Stimulated activated naive CD8-positive, alpha-beta T cell treated with anti-CD3 and anti-CD28 coated beads, Interleukin-15, Interleukin-2, amounts not matched to agents 100 U/mL and 50 U/mL, for 24 hours (primary cell): ENCODE measurements around the gene TP53TG5.

Experiments
- ATAC-seq: fragments of 150-1000 bp; cut with Tn5 transposase; one replicate; pipeline ENCODE4 v1.10.0; 2021
- DNase-seq: peaks from one replicate; pipeline ENCODE4 v3.0.0; 2021

TP53TG5 gene

DNA sequence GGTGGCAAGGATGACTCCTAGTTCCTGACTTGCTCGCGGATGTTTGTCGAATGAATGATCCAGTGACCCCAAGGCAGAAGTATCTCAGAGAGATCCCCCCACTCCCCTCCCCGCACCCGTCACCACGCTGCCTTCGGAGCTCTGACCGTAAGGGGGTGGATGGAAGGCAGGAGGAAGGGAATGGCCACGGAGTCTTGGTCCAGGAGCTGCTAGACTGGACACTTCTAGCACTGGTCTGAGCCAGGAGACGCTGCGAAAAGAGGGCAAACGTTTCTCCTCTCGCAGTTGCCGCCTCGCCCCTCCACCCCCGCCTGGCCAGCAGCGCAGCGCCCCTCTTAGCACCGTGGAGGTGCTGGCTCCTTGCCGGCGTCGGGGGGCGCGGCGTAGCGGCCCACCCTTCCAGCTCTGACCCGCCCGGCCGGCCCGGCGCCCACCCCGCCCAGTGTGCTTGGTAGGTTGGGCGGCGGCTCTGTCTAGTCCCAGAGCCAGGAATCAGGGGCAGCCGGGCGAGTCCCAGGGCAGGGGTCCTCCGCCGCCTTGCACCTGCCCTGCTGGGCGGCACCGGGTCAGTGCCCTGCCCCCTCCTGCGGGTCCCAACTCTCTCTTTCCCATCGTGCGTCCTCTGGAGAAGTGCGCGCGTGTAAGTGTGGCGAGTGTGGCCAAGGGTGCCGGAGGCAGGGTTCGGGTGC lies 27.6 kb upstream of the TP53TG5 start:
- DNase-seq: peak; percentile 19
- ATAC-seq: peak; percentile 42

DNA sequence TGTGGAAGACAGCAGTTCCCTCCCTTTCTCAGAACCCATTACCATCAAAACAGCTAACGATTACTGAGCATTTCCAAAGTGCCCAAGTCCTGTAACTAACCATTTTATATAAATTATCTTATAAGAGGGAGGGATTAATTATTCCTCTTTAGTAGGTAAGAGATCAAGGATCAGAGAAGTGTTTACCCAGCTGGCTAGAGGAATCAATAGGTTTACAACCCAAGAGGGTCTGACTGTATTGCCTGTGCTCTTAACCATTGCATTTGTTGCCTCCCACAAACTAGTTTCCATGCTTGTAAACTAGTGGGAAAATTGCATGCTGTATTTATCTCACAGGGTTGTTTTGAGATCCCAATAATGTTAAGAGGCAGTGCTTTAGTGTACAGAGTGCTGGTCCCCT lies 26.3 kb upstream of the TP53TG5 start:
- DNase-seq (no peak), ATAC-seq (no peak)

DNA sequence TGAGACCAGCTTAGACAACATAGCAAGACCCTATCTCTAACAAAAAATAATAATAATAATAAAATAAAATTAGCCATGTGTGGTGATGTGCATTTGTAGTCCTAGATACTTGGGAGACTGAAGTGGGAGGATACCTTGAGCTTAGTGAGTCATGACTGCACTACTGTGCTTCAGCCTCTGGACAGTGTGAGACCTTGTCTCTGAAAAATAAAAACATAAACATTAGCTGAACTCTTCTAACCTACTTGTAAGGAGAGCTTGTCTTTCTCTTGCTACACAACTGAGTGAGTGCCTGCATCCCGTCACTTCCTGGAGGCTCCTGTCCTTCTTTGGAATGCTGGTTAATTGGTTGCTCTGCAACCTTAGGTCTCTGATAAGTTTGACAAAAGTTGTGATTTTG lies 24.8 kb upstream of the TP53TG5 start:
- no peak for DNase-seq
- ATAC-seq: no peak

DNA sequence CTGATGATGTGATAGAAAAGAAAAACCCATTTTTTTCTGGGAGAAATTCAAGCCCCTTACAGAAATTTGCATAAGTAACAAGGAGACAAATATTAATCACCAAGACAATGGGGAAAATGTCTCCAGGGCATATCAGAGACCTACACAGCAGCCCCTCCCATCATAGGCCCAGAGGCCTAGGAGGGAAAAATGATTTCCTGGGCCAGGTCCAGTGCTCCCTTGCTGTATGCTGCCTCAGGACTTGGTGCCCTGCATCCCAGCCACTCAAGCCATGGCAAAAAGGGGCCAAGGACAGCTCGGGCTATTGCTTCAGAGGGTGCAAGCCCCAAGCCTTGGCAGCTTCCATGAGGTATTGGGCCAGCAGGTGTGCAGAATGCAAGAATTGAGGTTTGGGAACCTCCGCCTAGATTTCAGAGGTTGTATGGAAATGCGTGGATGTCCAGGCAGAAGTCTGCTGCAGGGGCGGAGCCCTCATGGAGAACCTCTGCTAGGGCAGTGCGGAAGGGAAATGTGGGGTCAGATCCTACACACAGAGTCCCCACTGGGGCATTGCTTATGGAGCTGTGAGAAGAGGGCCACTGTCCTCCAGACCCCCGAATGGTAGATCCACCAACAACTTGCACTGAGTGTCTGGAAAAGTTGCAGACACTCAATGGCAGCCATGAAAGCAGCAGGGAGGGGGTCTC lies 22.4 kb upstream of the TP53TG5 start:
- DNase-seq: no peak
- ATAC-seq: no peak

DNA sequence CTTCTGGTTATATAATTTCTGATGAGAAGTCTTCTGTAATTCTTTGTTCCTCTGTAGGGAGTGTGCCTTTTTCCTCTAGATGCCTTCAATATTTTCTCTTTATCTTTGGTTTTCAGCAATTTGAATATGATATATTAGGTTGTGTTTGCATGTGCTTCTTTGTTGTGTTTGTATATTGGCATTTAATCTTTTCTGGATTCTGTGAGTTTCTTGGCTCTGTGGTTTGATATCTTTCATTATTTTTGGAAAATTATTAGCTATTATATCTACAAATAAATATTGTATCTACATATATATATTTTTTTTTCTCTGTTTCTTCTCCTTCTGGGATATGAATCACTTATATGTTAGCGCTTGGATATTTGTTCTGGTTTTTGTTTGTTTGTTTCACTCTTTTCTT lies 20.9 kb upstream of the TP53TG5 start:
- DNase-seq (no peak), ATAC-seq (no peak)

DNA sequence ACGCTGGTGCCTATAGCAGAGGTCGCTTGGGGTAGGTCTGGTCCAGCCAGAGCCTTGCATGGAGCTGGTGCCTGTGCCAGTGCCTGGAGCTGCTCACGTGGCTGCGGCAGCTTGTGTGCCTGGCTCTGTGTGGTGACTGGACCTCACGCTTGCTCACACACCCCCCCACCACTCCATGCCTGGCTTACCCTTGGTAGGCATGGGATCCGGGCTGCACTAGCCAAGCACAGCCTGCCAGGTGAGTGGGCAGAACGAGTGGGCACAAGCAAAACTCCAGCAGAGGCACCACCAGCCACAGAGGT lies 16.9 kb upstream of the TP53TG5 start:
- ATAC-seq: no peak

DNA sequence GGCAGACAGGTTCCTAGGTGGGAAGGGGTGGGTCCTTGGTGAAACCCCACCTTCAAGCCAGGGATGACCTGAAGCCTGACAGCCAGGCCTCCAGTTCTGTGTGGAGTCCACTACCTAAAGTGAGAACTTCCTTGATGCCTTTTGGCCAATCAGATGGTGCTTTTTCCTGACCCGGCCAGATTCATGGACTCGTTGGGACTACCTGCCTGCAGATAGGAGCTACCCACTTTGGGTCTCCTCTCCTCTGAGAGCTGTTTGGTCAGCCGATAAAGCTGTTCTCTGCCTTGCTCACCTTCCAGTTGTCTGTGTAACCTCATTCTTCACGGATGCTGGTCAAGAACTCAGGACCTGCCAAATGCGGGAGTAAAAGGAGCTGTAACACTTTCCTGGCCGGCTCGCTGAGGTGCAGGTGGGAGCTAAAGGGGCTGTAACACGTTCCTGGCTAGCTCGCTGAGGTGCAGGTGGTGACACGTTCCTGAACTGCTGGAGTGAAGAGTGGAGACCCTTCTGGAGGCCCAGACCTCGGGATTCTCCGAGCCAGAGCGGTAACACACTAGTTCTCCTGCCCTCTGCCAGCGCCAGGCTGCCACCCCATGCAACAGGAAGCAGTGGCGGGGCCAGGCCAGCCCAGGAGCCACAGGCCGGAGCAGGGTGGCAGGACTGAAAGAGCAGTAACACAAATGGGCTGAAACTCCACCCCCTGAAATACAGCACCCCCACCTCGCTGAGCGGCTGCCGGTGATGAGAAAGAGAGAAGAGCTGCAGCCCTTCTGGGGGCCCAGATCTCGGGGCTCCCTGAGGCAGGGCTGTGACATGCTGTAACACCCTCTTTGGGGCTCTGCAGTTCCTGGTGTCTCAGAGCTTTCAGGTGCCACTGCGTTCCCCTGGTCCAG lies 16.3 kb upstream of the TP53TG5 start:
- DNase-seq (no peak), ATAC-seq (no peak)

More for the DNA sequence above, 16.9 kb upstream of the TP53TG5 start:
- DNase-seq: no peak

DNA sequence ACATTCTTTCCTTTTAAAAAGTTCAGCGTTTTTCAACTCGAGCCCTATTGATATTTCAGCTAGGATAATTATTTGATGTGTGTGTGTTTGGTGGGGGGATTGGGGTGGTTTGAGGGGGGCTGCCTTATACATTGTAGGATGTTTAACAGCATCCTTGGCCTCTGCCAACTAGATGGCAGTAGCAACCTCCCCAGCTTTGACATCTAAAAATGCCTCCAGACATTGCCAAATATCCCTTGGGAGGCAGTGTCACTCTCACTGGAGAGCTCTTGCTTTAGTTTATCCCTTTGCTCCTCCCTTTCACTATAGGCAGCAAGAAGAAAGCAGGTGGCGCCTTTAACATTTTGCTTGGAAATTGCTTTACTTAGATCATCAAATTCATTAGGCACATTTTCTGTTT lies 14.6 kb upstream of the TP53TG5 start:
- no peak for ATAC-seq
- DNase-seq: no peak

DNA sequence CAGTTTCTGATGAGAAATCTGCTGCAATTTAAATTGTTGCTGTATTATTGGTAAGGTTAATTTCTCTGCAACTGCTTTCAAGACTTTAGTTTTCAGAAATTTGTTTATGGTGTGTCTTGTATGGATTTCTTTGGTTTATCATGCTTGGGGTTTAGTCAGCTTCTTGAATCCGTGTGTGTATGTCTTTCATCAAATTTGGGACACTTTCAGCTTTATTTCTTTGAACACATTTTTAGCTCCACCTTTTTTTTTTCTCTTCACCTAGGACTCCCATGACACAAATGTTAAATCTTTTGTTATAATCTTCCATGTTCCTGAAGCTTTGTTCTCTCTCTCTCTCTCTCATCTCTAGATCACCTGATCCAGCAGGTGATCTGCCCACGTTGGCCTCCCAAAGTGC lies 13.4 kb upstream of the TP53TG5 start:
- DNase-seq (no peak), ATAC-seq (no peak)

DNA sequence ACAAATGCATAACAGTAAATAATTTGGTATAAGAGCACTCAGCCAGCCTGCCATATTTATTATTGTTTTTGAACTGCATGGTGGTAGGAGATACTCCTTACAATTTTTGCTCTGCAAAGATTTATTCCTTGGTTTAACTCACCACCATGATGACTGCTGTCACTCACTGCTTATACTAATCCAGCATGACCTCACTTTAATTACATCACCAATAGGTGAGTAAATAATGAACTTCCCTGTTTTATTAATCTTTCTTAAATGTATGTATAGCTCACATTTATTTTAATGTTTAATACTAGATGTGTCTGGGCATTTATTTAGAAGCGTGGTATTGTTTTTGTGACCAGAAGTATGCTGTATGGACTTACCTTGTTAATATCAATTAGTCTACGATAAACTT lies 12.8 kb upstream of the TP53TG5 start:
- no peak for ATAC-seq

DNA sequence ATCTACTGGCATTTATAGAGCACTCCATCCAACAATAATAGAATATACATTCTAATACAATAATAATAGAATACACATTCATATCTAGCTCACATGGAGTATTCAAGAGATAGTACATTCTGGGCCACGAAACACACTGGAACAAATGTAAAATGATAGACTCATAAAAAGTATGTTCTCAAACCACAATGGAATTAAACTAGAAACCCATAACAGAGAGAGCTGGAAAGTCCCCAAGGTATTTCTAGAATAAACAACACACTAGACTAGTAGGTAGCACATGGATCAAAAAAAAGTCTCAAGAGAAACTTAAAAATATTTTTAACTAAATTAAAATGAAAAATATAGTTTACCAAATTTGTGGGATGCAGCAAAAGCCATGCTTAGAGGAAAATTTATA lies 9.1 kb upstream of the TP53TG5 start:
- DNase-seq (no peak), ATAC-seq (peak; percentile 77)

More for the DNA sequence above, 12.8 kb upstream of the TP53TG5 start:
- DNase-seq: no peak

DNA sequence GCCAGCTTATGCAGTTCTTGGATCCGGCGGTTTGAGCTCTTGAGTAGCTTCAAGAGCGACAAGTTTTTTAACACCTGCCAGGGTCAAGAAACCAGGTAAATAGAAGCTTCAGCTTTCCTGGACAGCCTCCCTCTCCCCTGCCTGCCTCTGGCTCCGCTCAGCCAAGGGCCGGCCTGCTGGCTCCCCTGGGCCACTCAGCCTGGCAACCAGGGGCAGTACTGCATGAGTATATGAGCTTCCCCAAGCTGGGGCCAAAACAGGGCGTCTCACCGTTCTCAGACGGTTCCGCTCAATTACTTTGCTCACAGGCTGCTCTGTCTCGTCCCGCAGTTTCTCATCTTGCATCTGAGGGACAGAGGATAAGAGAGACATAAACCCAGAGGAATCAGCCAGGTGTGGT lies 856 bp downstream of the TP53TG5 start:
- ATAC-seq: no peak
- no peak for DNase-seq

DNA sequence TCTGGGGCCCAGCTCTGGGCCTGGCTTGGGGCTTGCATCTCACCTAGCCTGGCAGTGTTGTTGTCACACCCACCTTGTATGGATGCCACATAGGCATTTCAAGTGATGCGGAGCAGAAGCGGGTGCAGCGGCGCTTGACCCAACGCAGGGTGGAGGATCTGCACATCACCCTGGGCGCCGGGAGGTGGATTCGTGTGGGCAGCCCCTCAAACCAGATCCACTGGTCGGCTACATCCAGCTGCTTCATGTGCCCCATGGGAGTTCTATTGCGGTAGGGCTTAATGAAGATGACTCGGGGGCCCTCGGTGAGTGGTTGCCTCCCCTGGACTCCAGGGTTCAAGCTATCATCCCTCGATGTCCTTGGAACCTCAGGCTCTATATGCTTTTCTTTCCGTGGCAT lies 3.2 kb downstream of the TP53TG5 start:
- ATAC-seq (no peak), DNase-seq (no peak)

DNA sequence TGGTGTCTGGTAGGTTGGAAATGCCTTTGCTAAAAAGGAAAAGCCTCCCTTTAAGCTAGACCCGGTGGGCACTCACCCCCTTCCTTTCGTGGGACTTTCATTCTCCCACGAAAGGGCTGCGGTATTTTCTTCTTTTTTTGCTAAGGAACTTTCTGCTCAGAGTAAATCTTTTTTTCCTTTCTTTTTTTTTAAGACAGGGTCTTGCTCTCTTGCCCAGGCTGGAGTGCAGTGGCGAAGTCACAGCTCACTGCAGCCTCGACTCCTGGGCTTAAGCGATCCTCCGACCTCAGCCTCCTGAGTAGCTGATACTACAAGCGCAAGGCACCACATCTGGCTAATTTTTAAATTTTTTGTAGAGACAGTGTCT lies 4.0 kb downstream of the TP53TG5 start:
- ATAC-seq (no peak), DNase-seq (no peak)

DNA sequence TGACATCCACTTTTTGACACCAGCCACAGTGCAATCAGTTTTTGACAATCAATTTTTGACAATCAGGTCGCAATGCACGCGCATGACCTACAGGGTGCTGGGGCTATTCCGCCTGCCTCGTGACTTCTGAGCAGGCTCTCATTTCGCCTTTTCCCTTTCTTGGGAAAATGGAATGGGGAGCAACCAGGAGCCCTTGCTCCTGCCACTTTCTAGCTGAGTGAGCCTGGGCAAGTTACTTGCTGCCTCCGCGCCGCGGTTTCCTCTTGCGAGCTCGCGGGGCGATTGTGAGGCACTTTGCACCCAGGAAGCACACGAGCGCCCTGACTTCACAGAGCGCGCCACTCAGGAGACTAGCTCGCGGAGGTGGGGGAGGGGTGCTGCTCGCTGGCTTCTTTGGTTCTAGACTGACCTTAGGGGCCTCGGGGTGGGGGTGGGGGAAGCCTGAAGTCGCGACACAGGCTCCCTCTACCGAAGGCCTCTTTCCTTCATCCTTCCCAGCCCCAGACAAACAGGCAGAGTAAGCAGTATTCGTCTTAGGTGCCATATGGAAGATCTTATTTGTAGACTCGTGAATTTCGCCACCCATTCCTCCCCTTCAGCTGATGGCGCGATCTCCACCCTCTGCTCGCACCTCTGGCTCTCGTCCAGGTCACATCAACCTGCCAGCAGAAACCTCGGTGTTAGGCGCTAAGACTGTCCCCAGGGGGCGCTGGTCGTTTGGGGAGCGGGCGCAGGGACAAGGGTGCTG lies 4.6 kb downstream of the TP53TG5 start:
- peak; percentile 96 for ATAC-seq

DNA sequence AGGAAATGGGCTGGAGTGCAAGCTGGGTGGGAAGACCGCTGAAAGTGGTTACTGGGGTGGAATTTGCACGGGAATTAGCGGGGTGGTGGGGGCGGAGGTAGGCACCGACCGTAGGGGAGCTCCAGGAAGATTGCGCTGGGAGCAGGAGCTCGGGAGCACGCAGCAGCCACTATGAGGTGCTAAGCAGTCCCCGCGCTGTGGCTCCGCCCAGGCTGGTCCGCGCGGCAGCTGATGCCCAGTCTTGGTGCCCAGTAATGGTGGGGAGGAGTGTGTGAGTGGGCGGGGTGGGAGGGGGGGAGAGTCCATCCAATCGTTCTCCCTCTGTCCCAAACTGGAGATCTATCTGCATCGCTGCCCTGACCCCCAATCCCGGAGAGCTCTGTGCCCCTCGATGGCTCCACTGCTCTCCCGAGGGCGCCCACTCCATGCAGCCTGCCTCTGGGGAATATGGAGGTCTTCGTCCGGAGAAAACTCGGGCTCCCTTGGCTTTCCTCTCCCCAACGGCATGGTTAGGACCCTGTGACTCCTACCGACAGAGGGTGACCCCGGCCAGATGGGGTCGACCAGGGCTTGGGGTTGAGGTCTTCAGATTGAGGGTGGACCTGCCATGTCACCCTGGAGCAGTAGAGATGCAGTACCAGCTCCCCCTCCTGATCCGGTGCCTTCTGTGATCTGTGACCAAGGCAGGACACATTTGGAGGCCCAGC lies 5.3 kb downstream of the TP53TG5 start:
- no peak for ATAC-seq
- no peak for DNase-seq

More for the DNA sequence above, 4.6 kb downstream of the TP53TG5 start:
- DNase-seq: peak; percentile 95

DNA sequence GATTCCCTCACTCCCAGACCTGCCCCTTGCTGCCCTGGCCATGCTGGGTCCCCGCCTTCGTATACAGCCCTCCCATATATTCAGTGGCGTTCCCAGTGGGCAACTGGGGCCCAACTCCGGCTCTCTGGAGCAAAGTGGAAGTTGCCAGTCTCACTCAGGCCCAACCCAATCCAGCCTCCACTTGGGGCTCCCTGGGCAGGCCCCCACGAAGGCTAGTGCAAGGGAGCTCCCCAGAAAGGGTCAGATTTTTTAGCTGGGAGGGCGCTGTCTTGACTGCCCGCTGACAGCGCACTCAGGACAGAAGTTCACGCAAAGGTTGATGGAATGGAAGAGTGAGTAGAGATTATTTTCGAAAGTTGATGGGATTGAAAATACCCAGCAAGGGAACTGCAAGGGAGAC lies 5.9 kb downstream of the TP53TG5 start:
- ATAC-seq: no peak
- DNase-seq: no peak

DNA sequence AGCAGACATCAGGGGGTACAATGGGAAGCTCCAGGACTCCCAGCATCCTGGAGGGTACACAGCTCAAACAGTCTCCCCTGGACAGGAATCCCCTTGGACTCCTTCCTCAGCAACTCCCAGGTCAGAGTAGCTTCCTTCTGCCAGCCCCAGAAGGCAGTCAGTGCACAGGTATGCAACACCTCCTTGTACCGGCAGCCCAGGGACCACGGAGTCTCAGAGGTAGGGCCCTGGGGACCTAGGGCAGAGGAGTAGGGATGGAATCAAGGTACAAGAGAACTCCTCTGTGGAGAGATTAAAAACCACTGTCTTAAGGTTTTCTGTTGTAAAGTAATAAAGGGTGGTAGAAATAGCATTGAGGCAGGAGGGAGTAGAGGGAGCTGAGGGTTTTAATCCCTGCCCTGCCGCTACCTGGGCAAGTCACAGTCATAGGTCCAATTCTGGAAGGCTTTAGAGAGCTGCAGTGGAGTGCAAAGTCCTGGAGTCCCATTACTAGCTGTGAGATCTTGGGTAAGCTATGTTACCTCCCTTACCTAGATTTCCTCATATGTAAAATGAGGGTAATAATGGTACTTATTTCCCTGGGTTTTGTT lies 7.5 kb downstream of the TP53TG5 start:
- ATAC-seq: no peak
- no peak for DNase-seq

DNA sequence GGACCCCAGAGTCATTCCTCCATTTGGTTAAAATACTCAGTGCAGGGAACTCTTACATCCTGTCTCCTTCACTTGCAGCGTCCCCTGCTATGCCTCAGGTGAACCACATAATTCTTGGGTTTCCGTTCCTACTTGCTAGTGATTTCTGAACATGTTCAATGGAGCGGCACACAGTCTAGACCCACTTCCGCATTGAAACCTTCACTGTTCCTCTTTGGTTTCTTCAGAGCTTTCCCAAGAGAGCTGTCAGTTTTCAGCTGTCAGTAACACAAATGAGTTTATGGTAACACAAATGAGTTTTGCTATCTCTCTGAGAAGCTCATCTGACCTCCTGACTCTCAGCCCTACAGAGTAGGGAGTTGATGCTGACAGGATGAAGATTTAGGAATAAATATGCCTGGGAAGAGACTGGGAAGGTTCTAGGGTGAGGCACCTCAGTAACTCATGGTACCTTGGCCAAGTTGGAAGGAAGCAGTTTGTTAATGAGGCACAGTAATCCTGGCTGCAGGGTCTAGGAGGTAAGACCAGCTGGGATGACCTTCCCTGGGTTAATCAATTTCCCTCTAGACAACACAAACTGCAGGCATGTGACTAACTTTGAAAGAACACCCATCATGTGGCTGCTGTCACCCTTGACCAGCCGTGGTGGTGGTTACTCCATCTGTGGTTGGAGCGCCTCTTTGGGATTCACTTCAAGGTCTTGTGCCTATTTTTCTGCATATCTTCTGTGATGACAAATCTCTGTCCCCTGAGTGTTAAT lies 9.7 kb downstream of the TP53TG5 start:
- ATAC-seq (peak; percentile 54), DNase-seq (no peak)

DNA sequence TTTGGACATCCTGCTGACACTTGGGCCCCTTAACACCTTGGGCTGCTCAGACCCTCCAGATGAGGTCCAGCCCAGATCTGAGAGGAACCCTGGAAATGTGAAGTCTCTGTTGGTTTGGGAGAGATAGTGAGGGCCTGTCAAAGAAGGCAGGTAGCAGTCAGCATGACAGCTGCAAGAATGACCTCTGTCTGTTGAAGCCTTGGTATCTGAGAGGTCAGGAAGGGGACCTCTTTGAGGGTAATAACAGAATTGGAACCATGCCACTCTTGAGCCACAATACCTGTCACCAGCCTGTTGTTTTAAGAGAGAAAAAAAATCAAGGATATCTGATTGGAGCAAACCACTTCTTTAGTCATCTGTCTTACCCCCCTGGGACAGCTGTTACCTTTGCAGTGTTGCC lies 11.0 kb downstream of the TP53TG5 start:
- DNase-seq: no peak
- ATAC-seq: no peak

DNA sequence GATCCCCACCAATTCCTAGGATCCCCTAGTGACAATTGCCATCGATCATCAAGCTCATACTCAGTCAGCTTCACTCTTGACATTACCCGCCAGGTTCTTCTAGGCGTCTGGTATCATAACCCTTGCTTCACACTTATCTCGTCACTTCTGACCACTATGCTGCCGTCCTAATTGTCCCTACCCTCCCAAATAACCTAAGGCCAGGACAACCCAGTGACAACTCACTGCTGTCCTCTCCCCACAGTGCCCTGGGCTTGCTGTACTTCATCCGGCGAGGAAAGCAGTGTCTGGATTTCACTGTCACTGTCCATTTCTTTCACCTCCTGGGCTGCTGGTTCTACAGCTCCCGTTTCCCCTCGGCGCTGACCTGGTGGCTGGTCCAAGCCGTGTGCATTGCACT lies 11.5 kb downstream of the TP53TG5 start:
- no peak for ATAC-seq
- no peak for DNase-seq
